SK-N-SH (cell line): ENCODE data around the gene ABCC4. TPM values are rescaled to one million over a fixed set of nuclear protein-coding genes. Genes with fewer than 3 reads are reported as not detected.

Source experiments
- CTCF ChIA-PET: fragments of 300-600, 350-600 bp; formaldehyde crosslinking; extraction: SDS; loops from one replicate; lab custom pipeline; 2021; lab: Yijun Ruan, JAX
- POLR2A ChIA-PET: fragments of 350-600 bp; sonication (Branson Sonifier 250); formaldehyde crosslinking; extraction: SDS; loops from one replicate; lab custom pipeline; 2020; ENCODE audit warnings: antibody characterized with exemption, inconsistent platforms; lab: Yijun Ruan, JAX
- DNase-seq: peaks from one replicate; pipeline ENCODE4 v3.0.0; 2012
- H2AFZ ChIP-seq: fragments of 200-600 bp; sonication (generic); 2 replicates; pipeline ENCODE4 v1.8.1; 2016; ENCODE audit warnings: antibody characterized with exemption, mild to moderate bottlenecking, low read depth
- H3F3A ChIP-seq: fragments of 200-600 bp; sonication (generic); replicated peaks from 2 replicates; pipeline ENCODE3; 2016; ENCODE audit warnings: antibody characterized with exemption, mild to moderate bottlenecking; ENCODE audit not compliant: insufficient read depth
- H3K27ac ChIP-seq, 2 experiments: fragments of 200-500 bp in 1 of 2; fragments of 200-600 bp in 1 of 2; sonication (Bioruptor generic) in 1 of 2; sonication (generic), shearing (Covaris generic) in 1 of 2; 2 replicates each; pipeline versions ENCODE4 v1.5.1 to v1.6.1; 2014 to 2016; ENCODE audit warnings: low read depth in 2 of 2, inconsistent platforms in 1 of 2, low read length in 1 of 2, mild to moderate bottlenecking in 1 of 2, mixed read lengths in 1 of 2
- H3K27me3 ChIP-seq: fragments of 200-600 bp; sonication (generic), shearing (Covaris generic); 2 replicates; pipeline ENCODE4 v1.6.1; 2016; ENCODE audit warnings: mixed run types; ENCODE audit not compliant: insufficient read depth
- H3K36me3 ChIP-seq, 2 experiments: fragments of 200-500 bp in 1 of 2; fragments of 200-600 bp in 1 of 2; sonication (Bioruptor generic) in 1 of 2; sonication (generic) in 1 of 2; replicated peaks in 1 of 2; 2 replicates each; pipeline versions ENCODE3 to v1.5.1; 2014 to 2016; ENCODE audit warnings: low read length in 1 of 2, mild to moderate bottlenecking in 1 of 2; ENCODE audit not compliant: insufficient read depth in 2 of 2, control insufficient read depth in 1 of 2
- H3K4me1 ChIP-seq, 2 experiments: fragments of 200-500 bp in 1 of 2; fragments of 200-600 bp in 1 of 2; sonication (Bioruptor generic) in 1 of 2; sonication (generic), shearing (Covaris generic) in 1 of 2; 2 replicates each; pipeline versions ENCODE4 v1.5.1 to v1.6.1; 2014 to 2016; ENCODE audit warnings: low read depth in 1 of 2, low read length in 1 of 2, mixed run types in 1 of 2; ENCODE audit not compliant: insufficient read depth in 2 of 2, control insufficient read depth in 1 of 2
- H3K4me2 ChIP-seq: fragments of 200-600 bp; sonication (generic), shearing (Covaris generic); 2 replicates; pipeline ENCODE4 v1.6.1; 2017; ENCODE audit warnings: mixed run types
- H3K4me3 ChIP-seq, 2 experiments: fragments of 200-500 bp in 1 of 2; fragments of 200-600 bp in 1 of 2; sonication (Bioruptor generic) in 1 of 2; sonication (generic), shearing (Covaris generic) in 1 of 2; 2 replicates each; pipeline versions ENCODE4 v1.5.1 to v1.8.1; 2014 to 2016; ENCODE audit warnings: low read depth in 2 of 2, inconsistent platforms in 1 of 2, low read length in 1 of 2, mild to moderate bottlenecking in 1 of 2, mixed read lengths in 1 of 2, moderate library complexity in 1 of 2
- H3K79me2 ChIP-seq: fragments of 200-600 bp; sonication (generic); 2 replicates; pipeline ENCODE4 v1.8.1; 2017; ENCODE audit warnings: mild to moderate bottlenecking; ENCODE audit not compliant: insufficient read depth
- H3K9ac ChIP-seq: fragments of 200-600 bp; sonication (generic); 2 replicates; pipeline ENCODE4 v1.6.1; 2017; ENCODE audit warnings: mixed run types
- H3K9me2 ChIP-seq: fragments of 200-600 bp; sonication (generic); 2 replicates; pipeline ENCODE4 v1.6.1; 2017; ENCODE audit warnings: mixed run types
- H3K9me3 ChIP-seq: fragments of 200-600 bp; sonication (generic); 2 replicates; pipeline ENCODE4 v1.6.1; 2017; ENCODE audit warnings: mixed run types, mild to moderate bottlenecking, moderate library complexity
- H4K20me1 ChIP-seq: fragments of 200-600 bp; sonication (generic); 2 replicates; pipeline ENCODE4 v1.6.1; 2017; ENCODE audit warnings: mild to moderate bottlenecking, mixed run types; ENCODE audit not compliant: insufficient read depth
- FOXJ3 ChIP-seq: sonication (generic); formaldehyde crosslinking; IDR thresholded peaks from 2 replicates; pipeline ENCODE4 v1.5.1; 2020; ENCODE audit warnings: mild to moderate bottlenecking, missing genetic modification reagents
- GABPA ChIP-seq: IDR thresholded peaks from 2 replicates; pipeline ENCODE4 v1.4.0; 2012; ENCODE audit warnings: low read depth, mild to moderate bottlenecking
- JUND ChIP-seq: IDR thresholded peaks from 2 replicates; pipeline ENCODE4 v1.4.0; 2012
- MEF2A ChIP-seq: IDR thresholded peaks from 2 replicates; pipeline ENCODE4 v1.4.0; 2012; ENCODE audit warnings: low read depth, borderline replicate concordance
- NFIC ChIP-seq: IDR thresholded peaks from 2 replicates; pipeline ENCODE4 v1.4.0; 2012; ENCODE audit warnings: borderline replicate concordance
- NRF1 ChIP-seq: IDR thresholded peaks from 2 replicates; pipeline ENCODE4 v1.6.1; 2012; ENCODE audit warnings: low read depth, mild to moderate bottlenecking, low read length
- POLR2AphosphoS5 ChIP-seq: IDR thresholded peaks from 2 replicates; pipeline ENCODE4 v1.6.1; 2012; ENCODE audit warnings: low read depth, low read length
- RAD21 ChIP-seq: IDR thresholded peaks from 2 replicates; pipeline ENCODE4 v1.6.1; 2012; ENCODE audit warnings: mild to moderate bottlenecking, low read length
- SIN3A ChIP-seq: IDR thresholded peaks from 2 replicates; pipeline ENCODE4 v1.6.1; 2012; ENCODE audit warnings: low read depth, mild to moderate bottlenecking, low read length, moderate library complexity, borderline replicate concordance
- SMC3 ChIP-seq: IDR thresholded peaks from 2 replicates; pipeline ENCODE4 v1.6.1; 2012; ENCODE audit warnings: low read depth, low read length, improper control_type of control experiment
- TAF1 ChIP-seq: IDR thresholded peaks from 2 replicates; pipeline ENCODE4 v1.6.1; 2012; ENCODE audit warnings: low read depth, mild to moderate bottlenecking, low read length, moderate library complexity, borderline replicate concordance
- TCF12 ChIP-seq: IDR thresholded peaks from 2 replicates; pipeline ENCODE4 v1.4.0; 2012
- YY1 ChIP-seq: IDR thresholded peaks from 2 replicates; pipeline ENCODE4 v1.4.0; 2012; ENCODE audit warnings: low read depth, mild to moderate bottlenecking
- WGBS: methylation state at CpG from one replicate; pipeline ENCODE4 v1.1.6; 2017; ENCODE audit warnings: low lambda C conversion rate; 5-methylcytosine and 5-hydroxymethylcytosine counted together
- polyA plus RNA-seq, 3 experiments: library from polyadenylated mRNA; depleted of rRNA; stranded (reverse); fragments of >200 nt; gene quantifications; 2 replicates each; pipeline ENCODE4 v1.2.3, GENCODE V29; 2012
- TF ChIP-seq, protein P1 (sequence below): IDR thresholded peaks from 2 replicates; pipeline ENCODE4 v1.4.0; 2012; ENCODE audit warnings: low read depth
- TF ChIP-seq, protein P2 (sequence below): IDR thresholded peaks from 2 replicates; pipeline ENCODE4 v1.4.0; 2012; ENCODE audit warnings: low read depth, borderline replicate concordance
- TF ChIP-seq, protein P3 (sequence below): fragments of 150-350 bp; IDR thresholded peaks from 2 replicates; pipeline ENCODE4 v1.6.1; 2016; ENCODE audit warnings: mild to moderate bottlenecking, low read depth, low read length
- TF ChIP-seq, protein P4 (sequence below): IDR thresholded peaks from 2 replicates; pipeline ENCODE4; 2012

ABCC4 gene
- polyA plus RNA-seq, 1 of the 3 experiments (the other 2 are of a cell fraction) = 7.8 TPM

GRCh38 chr13:95118541-95119324 is 182.5 kb downstream of the ABCC4 start:
- Histone ChIP-seq H4K20me1 (no peaks in the 10 kb centered on the region), H3K9me3 (no peaks in the 10 kb centered on the region), H3K9ac (no peak overlapping the region), H3F3A (peaks cover 3% of the 10 kb centered on the region), H3K36me3 (peaks cover 0 to 4% of the 10 kb centered on the region in 2 experiments), H3K27me3 (no peaks in the 10 kb centered on the region), H3K4me1 (peaks cover 0 to 6% of the 10 kb centered on the region in 2 experiments; a peak in 2 of 4 replicates), H3K4me3 (no peak overlapping the region), H2AFZ (no peak overlapping the region), H3K9me2 (no peaks in the 10 kb centered on the region), H3K79me2 (no peaks in the 10 kb centered on the region)
- ChIA-PET POLR2A (no interaction called here), CTCF (interaction anchor here (1.2 kb wide), 1 partner anchor 70 kb away, joined by 3 read pairs; no protein-coding TSS in a partner anchor)
- 79% methylated on average over 8 of the region's 8 CpGs for WGBS
- DNase-seq = no peak
- TF ChIP-seq, protein P1, sequence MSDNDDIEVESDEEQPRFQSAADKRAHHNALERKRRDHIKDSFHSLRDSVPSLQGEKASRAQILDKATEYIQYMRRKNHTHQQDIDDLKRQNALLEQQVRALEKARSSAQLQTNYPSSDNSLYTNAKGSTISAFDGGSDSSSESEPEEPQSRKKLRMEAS = no peak
- TF ChIP-seq, protein P2, sequence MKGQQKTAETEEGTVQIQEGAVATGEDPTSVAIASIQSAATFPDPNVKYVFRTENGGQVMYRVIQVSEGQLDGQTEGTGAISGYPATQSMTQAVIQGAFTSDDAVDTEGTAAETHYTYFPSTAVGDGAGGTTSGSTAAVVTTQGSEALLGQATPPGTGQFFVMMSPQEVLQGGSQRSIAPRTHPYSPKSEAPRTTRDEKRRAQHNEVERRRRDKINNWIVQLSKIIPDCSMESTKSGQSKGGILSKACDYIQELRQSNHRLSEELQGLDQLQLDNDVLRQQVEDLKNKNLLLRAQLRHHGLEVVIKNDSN = no peak
- TF ChIP-seq NRF1 (no peak), TCF12 (no peak), GABPA (no peak), JUND (no peak), FOXJ3 (CRISPR knock-in tag) (no peak), POLR2AphosphoS5 (no peak), YY1 (no peak), SMC3 (no peak), NFIC (no peak), TAF1 (no peak), SIN3A (no peak), MEF2A (no peak), RAD21 (no peak)
- TF ChIP-seq, protein P3, sequence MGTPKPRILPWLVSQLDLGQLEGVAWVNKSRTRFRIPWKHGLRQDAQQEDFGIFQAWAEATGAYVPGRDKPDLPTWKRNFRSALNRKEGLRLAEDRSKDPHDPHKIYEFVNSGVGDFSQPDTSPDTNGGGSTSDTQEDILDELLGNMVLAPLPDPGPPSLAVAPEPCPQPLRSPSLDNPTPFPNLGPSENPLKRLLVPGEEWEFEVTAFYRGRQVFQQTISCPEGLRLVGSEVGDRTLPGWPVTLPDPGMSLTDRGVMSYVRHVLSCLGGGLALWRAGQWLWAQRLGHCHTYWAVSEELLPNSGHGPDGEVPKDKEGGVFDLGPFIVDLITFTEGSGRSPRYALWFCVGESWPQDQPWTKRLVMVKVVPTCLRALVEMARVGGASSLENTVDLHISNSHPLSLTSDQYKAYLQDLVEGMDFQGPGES = no peak
- TF ChIP-seq, protein P4, sequence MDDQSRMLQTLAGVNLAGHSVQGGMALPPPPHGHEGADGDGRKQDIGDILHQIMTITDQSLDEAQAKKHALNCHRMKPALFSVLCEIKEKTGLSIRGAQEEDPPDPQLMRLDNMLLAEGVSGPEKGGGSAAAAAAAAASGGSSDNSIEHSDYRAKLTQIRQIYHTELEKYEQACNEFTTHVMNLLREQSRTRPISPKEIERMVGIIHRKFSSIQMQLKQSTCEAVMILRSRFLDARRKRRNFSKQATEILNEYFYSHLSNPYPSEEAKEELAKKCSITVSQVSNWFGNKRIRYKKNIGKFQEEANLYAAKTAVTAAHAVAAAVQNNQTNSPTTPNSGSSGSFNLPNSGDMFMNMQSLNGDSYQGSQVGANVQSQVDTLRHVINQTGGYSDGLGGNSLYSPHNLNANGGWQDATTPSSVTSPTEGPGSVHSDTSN = no peak
- TF ChIP-seq, all 33 proteins: peak for 0
- no peak overlapping the region for H3K4me2 ChIP-seq
- no peak overlapping the region for H3K27ac ChIP-seq
